Mammary epithelial cell (primary cell): Measurements from ENCODE around the gene C16orf89.

Source experiments
- EZH2 ChIP-seq: IDR thresholded peaks from 2 replicates; pipeline ENCODE4 v1.6.1; 2012; ENCODE audit warnings: low read length, inconsistent platforms, borderline replicate concordance
- TF ChIP-seq, protein P1 (sequence below), 2 donors: IDR thresholded peaks in 1 of 2; conservative IDR thresholded peaks in 1 of 2; 2 replicates each; pipeline ENCODE4 v1.5.1; 2011 to 2012; ENCODE audit warnings: inconsistent platforms in 2 of 2, low read length in 2 of 2, mild to moderate bottlenecking in 2 of 2, control low read depth in 1 of 2, low read depth in 1 of 2; ENCODE audit not compliant: insufficient read depth in 1 of 2; ENCODE audit errors: extremely low read depth in 1 of 2

DNA sequence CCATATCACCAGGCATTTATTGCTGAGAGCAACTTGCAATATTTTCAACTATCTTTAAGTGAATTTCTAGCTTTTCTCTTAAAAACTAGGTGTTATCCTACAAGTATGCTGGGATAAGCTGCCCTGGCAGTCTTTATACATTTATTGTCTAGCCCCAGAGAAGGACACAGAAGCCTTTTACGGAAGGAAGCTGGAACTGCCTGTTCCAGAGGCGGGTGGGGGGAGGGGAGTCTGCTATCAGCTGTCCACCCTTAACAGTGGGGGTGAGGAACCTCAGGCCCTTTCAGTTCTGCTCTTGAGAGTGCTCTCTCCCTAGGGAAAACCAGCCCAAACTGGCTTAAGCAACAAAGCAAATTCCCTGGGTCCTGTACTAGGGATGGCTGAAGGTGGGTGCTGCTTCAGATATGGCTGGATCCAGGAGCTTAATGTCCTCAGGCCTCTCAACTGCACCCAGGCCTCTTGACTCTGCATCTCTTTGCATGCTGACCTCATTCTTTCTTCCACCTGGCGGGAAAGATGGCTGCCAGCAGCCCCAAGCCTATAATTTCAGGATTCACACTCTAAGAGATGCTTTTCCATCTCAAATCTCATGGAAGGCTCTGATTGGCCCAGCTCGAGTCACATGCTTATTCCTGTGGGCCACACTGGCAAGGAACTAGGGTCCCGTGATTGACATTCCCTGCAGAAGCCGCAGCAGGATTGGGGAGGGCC lies 48.6 kb downstream of the C16orf89 start:
- TF ChIP-seq EZH2, result no peak
- TF ChIP-seq, protein P1, sequence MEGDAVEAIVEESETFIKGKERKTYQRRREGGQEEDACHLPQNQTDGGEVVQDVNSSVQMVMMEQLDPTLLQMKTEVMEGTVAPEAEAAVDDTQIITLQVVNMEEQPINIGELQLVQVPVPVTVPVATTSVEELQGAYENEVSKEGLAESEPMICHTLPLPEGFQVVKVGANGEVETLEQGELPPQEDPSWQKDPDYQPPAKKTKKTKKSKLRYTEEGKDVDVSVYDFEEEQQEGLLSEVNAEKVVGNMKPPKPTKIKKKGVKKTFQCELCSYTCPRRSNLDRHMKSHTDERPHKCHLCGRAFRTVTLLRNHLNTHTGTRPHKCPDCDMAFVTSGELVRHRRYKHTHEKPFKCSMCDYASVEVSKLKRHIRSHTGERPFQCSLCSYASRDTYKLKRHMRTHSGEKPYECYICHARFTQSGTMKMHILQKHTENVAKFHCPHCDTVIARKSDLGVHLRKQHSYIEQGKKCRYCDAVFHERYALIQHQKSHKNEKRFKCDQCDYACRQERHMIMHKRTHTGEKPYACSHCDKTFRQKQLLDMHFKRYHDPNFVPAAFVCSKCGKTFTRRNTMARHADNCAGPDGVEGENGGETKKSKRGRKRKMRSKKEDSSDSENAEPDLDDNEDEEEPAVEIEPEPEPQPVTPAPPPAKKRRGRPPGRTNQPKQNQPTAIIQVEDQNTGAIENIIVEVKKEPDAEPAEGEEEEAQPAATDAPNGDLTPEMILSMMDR (conservative IDR thresholded peaks at IDR 0.05 in 1 of 2, IDR thresholded peaks at IDR 0.05 in 1 of 2; ENCODE audit: extremely low read depth in 1 of 2, insufficient read depth in 1 of 2, low read depth in 1 of 2, low read length in 2 of 2), result no peak
